Activated CD8-positive, alpha-beta T cell treated with anti-CD3 and anti-CD28 coated beads for 36 hours (primary cell): ENCODE data around the gene NBAS. TPM values are rescaled to one million over a fixed set of nuclear protein-coding genes. Genes with fewer than 3 reads are reported as not detected.
"Not testable (repeated sequence)": the region's sequence is repeated elsewhere in the genome, so short reads cannot be mapped to it uniquely, and the experiment has no call there.

ENCODE experiments used
- ATAC-seq: fragments of 200-7000 bp; cut with Tn5 transposase; one replicate; pipeline ENCODE4 v1.10.0; 2021; ENCODE audit warnings: mild to moderate bottlenecking, moderate library complexity
- CTCF ChIA-PET: fragments of 350-600 bp; sonication (Branson Sonifier 250); formaldehyde crosslinking; loops from one replicate; lab custom pipeline; 2021; ENCODE audit warnings: antibody characterized with exemption; lab: Charles Lee
- POLR2A ChIA-PET: fragments of 350-600 bp; sonication (Branson Sonifier 250); formaldehyde crosslinking; loops from one replicate; lab custom pipeline; 2021; ENCODE audit warnings: antibody characterized with exemption; lab: Charles Lee
- DNase-seq: peaks from one replicate; pipeline ENCODE4 v3.0.0-alpha.2; 2020
- H3K27ac Mint-ChIP-seq: one replicate; pipeline ENCODE4 v1.8.0; 2021; ENCODE audit warnings: mild to moderate bottlenecking, mixed read lengths
- H3K27me3 Mint-ChIP-seq: one replicate; pipeline ENCODE4 v1.8.0; 2021; ENCODE audit warnings: mixed read lengths
- H3K36me3 Mint-ChIP-seq: one replicate; pipeline ENCODE4 v1.8.0; 2021; ENCODE audit warnings: low read depth, mixed read lengths
- H3K4me1 Mint-ChIP-seq: one replicate; pipeline ENCODE4 v1.8.0; 2021; ENCODE audit warnings: low read depth, mixed read lengths
- H3K4me3 Mint-ChIP-seq: one replicate; pipeline ENCODE4 v1.8.0; 2021; ENCODE audit warnings: mild to moderate bottlenecking, moderate library complexity, mixed read lengths
- H3K9me3 Mint-ChIP-seq: one replicate; pipeline ENCODE4 v1.8.0; 2021; ENCODE audit warnings: mixed read lengths
- CTCF ChIP-seq: fragments of 200-600 bp; IDR thresholded peaks from one replicate; pipeline ENCODE4 v1.8.0; 2022; ENCODE audit warnings: antibody characterized with exemption, mild to moderate bottlenecking
- intact Hi-C: fragments of 100-400 bp; cut with micrococcal nuclease; formaldehyde crosslinking; loops from one replicate; pipeline ENCODE4 v1.10.0; 2022
- total RNA-seq, 2 experiments: library from RNA; stranded (reverse); gene quantifications; one replicate each; pipeline ENCODE4 v1.2.3, GENCODE V29; 2021

The NBAS gene
- total RNA-seq, 2 experiments from 2014 or later, result 40.9 to 41.9 TPM

DNA sequence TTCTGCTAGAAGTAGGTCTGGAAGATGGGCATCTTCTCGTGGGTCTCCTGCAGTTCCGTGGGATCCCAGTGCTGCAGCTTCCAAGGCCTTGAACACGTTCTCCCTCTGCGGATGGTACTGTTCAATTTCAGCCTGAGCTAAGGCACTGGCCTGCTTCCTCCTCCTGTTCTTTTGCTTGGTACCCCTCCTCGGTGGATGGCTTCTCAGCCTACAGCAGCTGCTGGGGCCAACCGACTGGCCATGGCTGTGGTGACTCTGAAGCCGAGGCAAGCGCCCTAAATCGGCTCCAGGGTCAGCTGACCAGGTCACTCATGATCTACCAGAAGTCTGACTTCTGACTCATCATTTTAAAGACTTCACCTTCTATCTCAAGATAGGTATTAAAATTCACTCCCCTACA lies 150.2 kb downstream of the NBAS start:
- H3K27me3 Mint-ChIP-seq, result no peaks in the 10 kb centered on the region
- H3K27ac Mint-ChIP-seq, result no peak overlapping the region
- no peaks in the 10 kb centered on the region for H3K9me3 Mint-ChIP-seq
- H3K4me3 Mint-ChIP-seq, result no peak overlapping the region
- H3K36me3 Mint-ChIP-seq, result peaks cover 37% of the 10 kb centered on the region
- ChIA-PET CTCF (no interaction called here), POLR2A (no interaction called here)
- ATAC-seq (no peak), DNase-seq (no peak)
- no peaks in the 10 kb centered on the region for H3K4me1 Mint-ChIP-seq
- no peak for TF ChIP-seq CTCF
- intact Hi-C loops, result no loop called here

GRCh38 chr2:15408759-15409158 lies 152.4 kb downstream of the NBAS start:
- Mint-ChIP-seq H3K4me3 (no peak overlapping the region), H3K27ac (no peak overlapping the region), H3K36me3 (peaks cover 37% of the 10 kb centered on the region), H3K4me1 (no peaks in the 10 kb centered on the region), H3K9me3 (no peaks in the 10 kb centered on the region), H3K27me3 (no peaks in the 10 kb centered on the region)
- ChIA-PET POLR2A (no interaction called here), CTCF (no interaction called here)
- TF ChIP-seq CTCF, result no peak
- DNase-seq (no peak), ATAC-seq (no peak)
- intact Hi-C loops, result no loop called here

DNA sequence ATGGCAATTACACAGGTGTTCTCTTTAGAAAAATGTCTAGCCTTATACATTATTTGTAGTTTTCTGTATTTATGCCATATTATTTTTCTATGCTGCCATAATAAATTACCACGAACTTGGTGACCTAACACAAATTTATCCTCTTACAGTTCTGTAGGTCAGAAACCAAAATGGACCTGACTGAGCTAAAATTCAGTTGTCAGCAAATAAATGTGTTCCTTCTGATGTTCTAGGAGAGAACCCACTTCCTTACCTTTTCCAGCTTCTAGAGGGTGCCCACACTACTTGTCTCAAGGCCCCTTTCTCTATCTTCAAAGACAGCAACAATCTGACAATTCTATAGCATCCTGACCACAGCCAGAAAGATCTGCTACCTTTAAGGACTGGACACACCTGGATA lies 153.5 kb downstream of the NBAS start:
- intact Hi-C loops, result no loop called here
- Mint-ChIP-seq H3K27me3 (no peaks in the 10 kb centered on the region), H3K4me1 (no peaks in the 10 kb centered on the region), H3K27ac (no peak overlapping the region), H3K9me3 (no peaks in the 10 kb centered on the region), H3K36me3 (peaks cover 27% of the 10 kb centered on the region), H3K4me3 (no peak overlapping the region)
- no peak for TF ChIP-seq CTCF
- ATAC-seq (no peak), DNase-seq (no peak)
- POLR2A ChIA-PET, result no interaction called here
- CTCF ChIA-PET, result no interaction called here

DNA sequence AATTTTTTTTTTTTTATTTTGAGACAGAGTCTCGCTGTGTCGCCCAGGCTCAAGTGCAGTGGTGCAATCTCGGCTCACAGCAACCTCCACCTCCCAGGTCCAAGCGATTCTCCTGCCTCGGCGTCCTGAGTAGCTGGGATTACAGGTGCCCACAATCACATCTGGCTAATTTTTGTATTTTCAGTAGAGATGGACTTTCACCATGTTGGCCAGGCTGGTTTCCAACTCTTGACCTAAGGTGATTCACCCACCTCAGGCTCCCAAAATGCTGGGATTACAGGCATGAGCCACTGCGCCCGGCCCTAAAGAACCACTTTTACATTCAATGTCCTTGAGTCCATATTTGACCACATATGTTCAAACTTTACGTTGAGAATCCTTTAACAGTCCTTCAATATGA lies 156.6 kb downstream of the NBAS start:
- H3K27ac Mint-ChIP-seq, H3K9me3 Mint-ChIP-seq, H3K4me1 Mint-ChIP-seq, POLR2A ChIA-PET, CTCF ChIA-PET, H3K27me3 Mint-ChIP-seq, H3K4me3 Mint-ChIP-seq, ATAC-seq, intact Hi-C loops, DNase-seq: not testable (repeated sequence)
- H3K36me3 Mint-ChIP-seq, result peaks cover 16% of the 10 kb centered on the region

DNA sequence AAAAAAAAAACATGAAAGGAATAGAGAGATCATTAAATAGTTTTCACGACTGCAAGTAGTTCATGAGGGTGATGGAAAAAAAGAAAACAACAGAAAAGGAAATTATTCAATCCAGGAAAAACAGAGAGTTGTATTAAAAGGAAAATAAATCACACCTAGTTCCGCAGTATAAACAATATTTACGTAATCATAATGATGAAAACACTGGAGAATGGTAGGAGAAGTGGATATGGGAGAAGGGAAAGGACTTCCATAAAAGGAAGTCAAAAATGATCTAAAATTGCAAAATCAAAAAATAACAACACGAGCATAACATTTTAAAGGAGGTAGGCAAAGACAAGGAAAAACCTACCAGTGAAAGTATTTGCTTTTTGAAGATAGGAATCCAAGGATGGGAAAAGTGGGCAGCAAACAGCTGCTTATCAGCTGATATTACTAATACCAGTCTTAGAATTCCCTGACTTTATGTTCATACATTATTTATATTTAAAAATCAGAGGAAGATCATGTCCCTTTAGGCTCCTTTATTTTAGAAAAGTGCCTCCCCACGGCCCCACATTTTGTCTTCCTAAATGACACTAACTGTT lies 160.8 kb downstream of the NBAS start:
- ChIA-PET CTCF (no interaction called here), POLR2A (no interaction called here)
- H3K36me3 Mint-ChIP-seq, result peaks cover 12% of the 10 kb centered on the region
- no peaks in the 10 kb centered on the region for H3K9me3 Mint-ChIP-seq
- no peak for ATAC-seq
- DNase-seq, result no peak
- no peak for TF ChIP-seq CTCF
- intact Hi-C loops, result no loop called here
- no peaks in the 10 kb centered on the region for H3K27me3 Mint-ChIP-seq
- H3K27ac Mint-ChIP-seq, result no peak overlapping the region
- no peak overlapping the region for H3K4me3 Mint-ChIP-seq
- no peaks in the 10 kb centered on the region for H3K4me1 Mint-ChIP-seq
